HAP-1 (cell line): Measurements from ENCODE around the gene NPM1.
"Not testable (repeated sequence)": the region's sequence is repeated elsewhere in the genome, so short reads cannot be mapped to it uniquely, and the experiment has no call there.

ENCODE experiments used
- DNase-seq, 2 experiments: peaks; one replicate each; pipeline ENCODE4 v3.0.0-alpha.2; 2016 to 2020; ENCODE audit warnings: low spot score in 2 of 2
- H3K27me3 ChIP-seq: fragments of 250-450 bp; sonication (Bioruptor Pico); 2 replicates; pipeline ENCODE4 v1.5.1; 2020; ENCODE audit warnings: low read depth, mild to moderate bottlenecking, moderate library complexity
- H3K36me3 ChIP-seq: fragments of 250-450 bp; sonication (Bioruptor Pico); replicated peaks from 2 replicates; pipeline ENCODE4 v1.5.1; 2020; ENCODE audit warnings: mild to moderate bottlenecking
- H3K4me1 ChIP-seq: fragments of 250-450 bp; sonication (Bioruptor Pico); 2 replicates; pipeline ENCODE4 v1.5.1; 2020; ENCODE audit warnings: mild to moderate bottlenecking
- H3K4me3 ChIP-seq: fragments of 250-450 bp; sonication (Bioruptor Pico); 2 replicates; pipeline ENCODE4 v1.5.1; 2020; ENCODE audit warnings: mild to moderate bottlenecking, moderate library complexity
- H3K9me3 ChIP-seq: fragments of 250-450 bp; sonication (Bioruptor Pico); 2 replicates; pipeline ENCODE4 v1.5.1; 2020; ENCODE audit warnings: mild to moderate bottlenecking, moderate library complexity
- in situ Hi-C: fragments of 300-500 bp; cut with MboI; formaldehyde crosslinking; loops from 3 replicates; pipeline ENCODE4 v1.14.3; 2020; ENCODE audit warnings: low sequenced_read_pairs, inconsistent platforms, mixed read lengths

NPM1 gene

GRCh38 chr5:171410181-171410580 lies 22.5 kb downstream of the NPM1 start:
- no peak overlapping the region for H3K4me3 ChIP-seq
- in situ Hi-C loops = loop anchor here (10.0 kb wide), 1 partner anchor 445 kb away; no protein-coding TSS in a partner anchor
- no peaks in the 10 kb centered on the region for H3K27me3 ChIP-seq
- no peaks in the 10 kb centered on the region for H3K9me3 ChIP-seq
- peaks cover 82% of the 10 kb centered on the region for H3K36me3 ChIP-seq
- no peaks in the 10 kb centered on the region; the same call in 1 of the 2 replicates for H3K4me1 ChIP-seq
- no peak for DNase-seq

GRCh38 chr5:171412186-171412585 lies 24.5 kb downstream of the NPM1 start:
- in situ Hi-C loops = loop anchor here (10.0 kb wide), 1 partner anchor 443 kb away; no protein-coding TSS in a partner anchor
- H3K9me3 ChIP-seq = no peaks in the 10 kb centered on the region
- peak in 1 of 2 experiments; percentile 3 for DNase-seq
- no peak overlapping the region for H3K4me3 ChIP-seq
- no peaks in the 10 kb centered on the region for H3K4me1 ChIP-seq
- no peaks in the 10 kb centered on the region for H3K27me3 ChIP-seq
- peaks cover 62% of the 10 kb centered on the region for H3K36me3 ChIP-seq

GRCh38 chr5:171413153-171413910 lies 25.7 kb downstream of the NPM1 start:
- no peaks in the 10 kb centered on the region for H3K4me1 ChIP-seq
- H3K36me3 ChIP-seq = peaks cover 51% of the 10 kb centered on the region
- in situ Hi-C loops = loop anchor here (10.0 kb wide), 1 partner anchor 441 kb away; no protein-coding TSS in a partner anchor
- H3K4me3 ChIP-seq = no peak overlapping the region
- DNase-seq = no peak
- no peaks in the 10 kb centered on the region for H3K27me3 ChIP-seq
- no peaks in the 10 kb centered on the region for H3K9me3 ChIP-seq

- peaks cover 44% of the 10 kb centered on the region for H3K36me3 ChIP-seq
- in situ Hi-C loops = loop anchor here (10.0 kb wide), 1 partner anchor 441 kb away; no protein-coding TSS in a partner anchor
Measured at GRCh38 chr5:171413993-171414392, 26.3 kb downstream of the NPM1 start.

GRCh38 chr5:171415115-171415730 lies 27.6 kb downstream of the NPM1 start:
- in situ Hi-C loops = loop anchor here (5.0 to 10.0 kb wide), 2 partner anchors 440 to 627 kb away; no protein-coding TSS in a partner anchor
- no peaks in the 10 kb centered on the region for H3K9me3 ChIP-seq
- H3K4me3 ChIP-seq = no peak overlapping the region
- peak; percentile 17 to 22 for DNase-seq
- H3K27me3 ChIP-seq = peaks cover 3% of the 10 kb centered on the region; the same call in 1 of the 2 replicates
- peaks cover 2% of the 10 kb centered on the region; the same call in 1 of the 2 replicates for H3K4me1 ChIP-seq
- peaks cover 32% of the 10 kb centered on the region for H3K36me3 ChIP-seq

More at GRCh38 chr5:171413993-171414392, 26.3 kb downstream of the NPM1 start:
- not testable (repeated sequence) for H3K4me1 ChIP-seq, H3K9me3 ChIP-seq, H3K27me3 ChIP-seq, H3K4me3 ChIP-seq
- peak in 1 of 2 experiments; percentile 6 for DNase-seq

GRCh38 chr5:171416160-171417049 lies 28.8 kb downstream of the NPM1 start:
- DNase-seq = peak in 1 of 2 experiments; percentile 6
- Histone ChIP-seq H3K4me1 (peaks cover 2% of the 10 kb centered on the region; the same call in 1 of the 2 replicates), H3K27me3 (peaks cover 10% of the 10 kb centered on the region), H3K4me3 (no peak overlapping the region), H3K36me3 (peaks cover 20% of the 10 kb centered on the region), H3K9me3 (no peaks in the 10 kb centered on the region)
- in situ Hi-C loops = loop anchor here (5.0 to 10.0 kb wide), 2 partner anchors 438 to 626 kb away; no protein-coding TSS in a partner anchor

GRCh38 chr5:171418316-171418981 lies 30.8 kb downstream of the NPM1 start:
- in situ Hi-C loops = loop anchor here (5.0 to 10.0 kb wide), 2 partner anchors 436 to 624 kb away; no protein-coding TSS in a partner anchor
- H3K4me1 ChIP-seq = peaks cover 2% of the 10 kb centered on the region; the same call in 1 of the 2 replicates
- peak overlapping the region; percentile 25 for H3K4me3 ChIP-seq
- H3K27me3 ChIP-seq = peaks cover 10% of the 10 kb centered on the region
- DNase-seq = peak; percentile 60 to 85
- H3K36me3 ChIP-seq = peaks cover 1% of the 10 kb centered on the region
- no peaks in the 10 kb centered on the region for H3K9me3 ChIP-seq

- Histone ChIP-seq H3K9me3 (no peaks in the 10 kb centered on the region), H3K27me3 (peaks cover 10% of the 10 kb centered on the region), H3K4me3 (peak within 1 kb of the TSS; percentile 25), H3K4me1 (peaks cover 2% of the 10 kb centered on the region; the same call in 1 of the 2 replicates), H3K36me3 (no peaks in the 10 kb centered on the region)
- DNase-seq = peak in 1 of 2 experiments; percentile 66
- in situ Hi-C loops = loop anchor here (5.0 to 10.0 kb wide), 2 partner anchors 436 to 623 kb away; no protein-coding TSS in a partner anchor
Measured at GRCh38 chr5:171418982-171419687, 31.5 kb downstream of the NPM1 start, which contains the start of gene FGF18. FGF18 (plus strand) TSS chr5:171419647; CDS start chr5:171420200, 553 bp downstream.

GRCh38 chr5:171419688-171420430 lies 32.2 kb downstream of the NPM1 start:
- H3K4me1 ChIP-seq = peaks cover 2% of the 10 kb centered on the region; the same call in 1 of the 2 replicates
- H3K4me3 ChIP-seq = no peak overlapping the region
- in situ Hi-C loops = loop anchor here (5.0 to 10.0 kb wide), 3 partner anchors 435 to 622 kb away; no protein-coding TSS in a partner anchor
- no peaks in the 10 kb centered on the region for H3K36me3 ChIP-seq
- H3K27me3 ChIP-seq = peaks cover 10% of the 10 kb centered on the region
- peak in 1 of 2 experiments; percentile 42 for DNase-seq
- no peaks in the 10 kb centered on the region for H3K9me3 ChIP-seq

- no peak overlapping the region for H3K4me3 ChIP-seq
- H3K4me1 ChIP-seq = peaks cover 2% of the 10 kb centered on the region; the same call in 1 of the 2 replicates
- peaks cover 10% of the 10 kb centered on the region for H3K27me3 ChIP-seq
- no peak for DNase-seq
- H3K36me3 ChIP-seq = no peaks in the 10 kb centered on the region
- in situ Hi-C loops = loop anchor here (10.0 kb wide), 1 partner anchor 474 kb away; no protein-coding TSS in a partner anchor
- H3K9me3 ChIP-seq = no peaks in the 10 kb centered on the region
Measured at GRCh38 chr5:171420431-171421241, 33.0 kb downstream of the NPM1 start.
